IMR-90 (cell line): ENCODE data around the gene RIPPLY3. TPM values are rescaled to one million over a fixed set of nuclear protein-coding genes. Genes with fewer than 3 reads are reported as not detected.

ENCODE experiments used
- ATAC-seq: fragments of 200-7000 bp; cut with Tn5 transposase; 2 replicates; pipeline ENCODE4 v1.9.1; 2020; ENCODE audit warnings: low read depth, mild to moderate bottlenecking, moderate library complexity
- Bru-seq: library from RNA; stranded (reverse); fragments of 400-500 nt; gene quantifications from one replicate; lab custom pipeline; 2021; lab: Mats Ljungman, UMichigan
- BruChase-seq, 2 experiments: library from RNA; stranded (reverse); fragments of 400-500 nt; gene quantifications; one replicate each; lab custom pipeline; 2021; lab: Mats Ljungman, UMichigan
- BruUV-seq: library from RNA; stranded (reverse); fragments of 400-500 nt; replicated peaks from 2 replicates; lab custom pipeline; 2021; lab: Mats Ljungman, UMichigan
- CTCF ChIA-PET: fragments of 300-600 bp; formaldehyde crosslinking; extraction: SDS; loops from one replicate; lab custom pipeline; 2021; ENCODE audit warnings: antibody characterized with exemption; lab: Yijun Ruan, JAX
- POLR2A ChIA-PET: fragments of 300-600 bp; sonication (Branson Sonifier 250); formaldehyde crosslinking; loops from one replicate; lab custom pipeline; 2022; ENCODE audit warnings: antibody characterized with exemption; ENCODE audit not compliant: unreplicated experiment; lab: Charles Lee
- DNase-seq: peaks from one replicate; pipeline ENCODE4 v3.0.0; 2013
- H2AFZ ChIP-seq: replicated peaks from 2 replicates; pipeline ENCODE3; 2013; ENCODE audit warnings: low read length, mild to moderate bottlenecking; ENCODE audit not compliant: poor library complexity
- H2AK5ac ChIP-seq: 2 replicates; pipeline ENCODE4 v1.6.1; 2013; ENCODE audit warnings: low read depth, low read length, inconsistent platforms
- H2AK9ac ChIP-seq: replicated peaks from 2 replicates; pipeline ENCODE3; 2013; ENCODE audit warnings: mild to moderate bottlenecking, low read depth, low read length, moderate library complexity; ENCODE audit not compliant: poor library complexity
- H2BK120ac ChIP-seq: 2 replicates; pipeline ENCODE4 v1.6.1; 2013; ENCODE audit warnings: low read depth, low read length, inconsistent platforms
- H2BK15ac ChIP-seq: 3 replicates; pipeline ENCODE4 v1.6.1; 2013; ENCODE audit warnings: low read depth, low read length, inconsistent platforms
- H2BK20ac ChIP-seq: 2 replicates; pipeline ENCODE4 v1.6.1; 2013; ENCODE audit warnings: low read depth, mild to moderate bottlenecking, inconsistent platforms, low read length, moderate library complexity
- H2BK5ac ChIP-seq: 2 replicates; pipeline ENCODE4 v1.6.1; 2013; ENCODE audit warnings: mild to moderate bottlenecking, low read depth, low read length, inconsistent platforms; ENCODE audit not compliant: poor library complexity, severe bottlenecking
- H3K14ac ChIP-seq: replicated peaks from 2 replicates; pipeline ENCODE4 v1.6.1; 2013; ENCODE audit warnings: low read depth, low read length, inconsistent platforms
- H3K18ac ChIP-seq: 2 replicates; pipeline ENCODE4 v1.6.1; 2013; ENCODE audit warnings: low read depth, low read length, control low read depth
- H3K23ac ChIP-seq: 2 replicates; pipeline ENCODE4 v1.6.1; 2013; ENCODE audit warnings: low read depth, low read length, inconsistent platforms
- H3K27ac ChIP-seq: 2 replicates; pipeline ENCODE4 v1.5.1; 2013; ENCODE audit warnings: mild to moderate bottlenecking, control low read depth, low read length; ENCODE audit not compliant: insufficient read depth
- H3K27me3 ChIP-seq: 2 replicates; pipeline ENCODE4 v1.6.1; 2013; ENCODE audit warnings: low read length; ENCODE audit not compliant: control insufficient read depth, insufficient read depth
- H3K36me3 ChIP-seq: 2 replicates; pipeline ENCODE4 v1.6.1; 2013; ENCODE audit warnings: low read length, mixed read lengths; ENCODE audit not compliant: control insufficient read depth, insufficient read depth
- H3K4ac ChIP-seq: 2 replicates; pipeline ENCODE4 v1.6.1; 2013; ENCODE audit warnings: low read depth, low read length, inconsistent platforms
- H3K4me1 ChIP-seq: 2 replicates; pipeline ENCODE4 v1.6.1; 2013; ENCODE audit warnings: low read length, mixed read lengths; ENCODE audit not compliant: control insufficient read depth, insufficient read depth
- H3K4me2 ChIP-seq: 2 replicates; pipeline ENCODE4 v1.6.1; 2013; ENCODE audit warnings: low read depth, mild to moderate bottlenecking, control low read depth, low read length, moderate library complexity
- H3K4me3 ChIP-seq: 2 replicates; pipeline ENCODE4 v1.5.1; 2013; ENCODE audit warnings: low read depth, mild to moderate bottlenecking, control low read depth, low read length, moderate library complexity; ENCODE audit not compliant: insufficient read depth
- H3K56ac ChIP-seq: 2 replicates; pipeline ENCODE4 v1.6.1; 2013; ENCODE audit warnings: low read length, inconsistent platforms; ENCODE audit not compliant: insufficient read depth; ENCODE audit errors: extremely low read depth
- H3K79me1 ChIP-seq, 2 experiments: 2 replicates each; pipeline ENCODE4 v1.6.1; 2013; ENCODE audit warnings: low read length in 2 of 2, inconsistent platforms in 1 of 2, low read depth in 1 of 2
- H3K9ac ChIP-seq: 2 replicates; pipeline ENCODE4 v1.6.1; 2013; ENCODE audit warnings: low read depth, low read length, control low read depth
- H3K9me1 ChIP-seq: 2 replicates; pipeline ENCODE4 v1.6.1; 2013; ENCODE audit warnings: low read length, inconsistent platforms; ENCODE audit not compliant: insufficient read depth
- H3K9me3 ChIP-seq: 2 replicates; pipeline ENCODE4 v1.6.1; 2013; ENCODE audit warnings: low read length; ENCODE audit not compliant: control insufficient read depth, insufficient read depth
- H4K20me1 ChIP-seq: 2 replicates; pipeline ENCODE4 v1.6.1; 2013; ENCODE audit warnings: low read length, inconsistent platforms; ENCODE audit not compliant: insufficient read depth
- H4K5ac ChIP-seq: 2 replicates; pipeline ENCODE4 v1.6.1; 2013; ENCODE audit warnings: mild to moderate bottlenecking, low read depth, low read length, control low read depth
- H4K8ac ChIP-seq, 2 experiments: 2 replicates each; pipeline ENCODE4 v1.6.1; 2013; ENCODE audit warnings: low read depth in 2 of 2, low read length in 2 of 2, control low read depth in 1 of 2, inconsistent platforms in 1 of 2
- H4K91ac ChIP-seq: 2 replicates; pipeline ENCODE4 v1.6.1; 2013; ENCODE audit warnings: low read depth, low read length, inconsistent platforms; ENCODE audit not compliant: insufficient read depth
- BHLHE40 ChIP-seq: fragments of 150-350 bp; IDR thresholded peaks from 2 replicates; pipeline ENCODE4 v1.6.1; 2016; ENCODE audit warnings: mild to moderate bottlenecking, low read depth, low read length
- CEBPB ChIP-seq: IDR thresholded peaks from 2 replicates; pipeline ENCODE4 v1.6.1; 2012; ENCODE audit warnings: low read depth, low read length, improper control_type of control experiment
- CHD1 ChIP-seq: IDR thresholded peaks from 2 replicates; pipeline ENCODE4 v1.6.1; 2012; ENCODE audit warnings: low read depth, low read length, improper control_type of control experiment
- FOS ChIP-seq: fragments of 150-350 bp; IDR thresholded peaks from 2 replicates; pipeline ENCODE4 v1.6.1; 2016; ENCODE audit warnings: low read depth, low read length
- MAFK ChIP-seq: IDR thresholded peaks from 2 replicates; pipeline ENCODE4 v1.6.1; 2012; ENCODE audit warnings: low read depth, low read length, improper control_type of control experiment
- MAZ ChIP-seq: IDR thresholded peaks from 2 replicates; pipeline ENCODE4 v1.6.1; 2012; ENCODE audit warnings: low read depth, mild to moderate bottlenecking, low read length, improper control_type of control experiment, moderate library complexity, borderline replicate concordance
- MXI1 ChIP-seq: IDR thresholded peaks from 2 replicates; pipeline ENCODE4 v1.6.1; 2012; ENCODE audit warnings: low read depth, mild to moderate bottlenecking, low read length, moderate library complexity, borderline replicate concordance
- NFE2L2 ChIP-seq: fragments of 150-350 bp; IDR thresholded peaks from 2 replicates; pipeline ENCODE4 v1.6.1; 2016; ENCODE audit warnings: low read depth, mild to moderate bottlenecking, low read length
- RCOR1 ChIP-seq: IDR thresholded peaks from 2 replicates; pipeline ENCODE4 v1.6.1; 2012; ENCODE audit warnings: mild to moderate bottlenecking, low read length, improper control_type of control experiment; ENCODE audit not compliant: insufficient replicate concordance
- SMC3 ChIP-seq: fragments of 150-350 bp; IDR thresholded peaks from 2 replicates; pipeline ENCODE4 v1.6.1; 2016; ENCODE audit warnings: low read depth, mild to moderate bottlenecking, antibody characterized with exemption, low read length, moderate library complexity
- WGBS, 2 experiments: methylation state at CpG; one replicate each; pipeline versions ENCODE4 v1.1.5 to v1.1.7; 2013; ENCODE audit warnings: missing lambda C conversion rate in 2 of 2; ENCODE audit not compliant: insufficient read length in 1 of 2; ENCODE audit errors: extremely low coverage in 2 of 2; 5-methylcytosine and 5-hydroxymethylcytosine counted together
- dilution Hi-C: fragments of 300-500 bp; cut with HindIII; formaldehyde crosslinking; loops from one replicate; pipeline ENCODE4 v1.14.3; 2018; ENCODE audit warnings: low sequenced_read_pairs; ENCODE audit not compliant: unreplicated experiment
- in situ Hi-C: fragments of 300-500 bp; cut with MboI; formaldehyde crosslinking; loops from 3 replicates; pipeline ENCODE4 v1.14.3; 2019; ENCODE audit warnings: low sequenced_read_pairs, inconsistent platforms, mixed read lengths
- intact Hi-C: fragments of 100-400 bp; cut with micrococcal nuclease; formaldehyde crosslinking; loops from 2 replicates; pipeline ENCODE4 v1.10.0; 2022
- long read RNA-seq: library from polyadenylated mRNA; unstranded; transcript quantifications from one replicate; pipeline ENCODE4 v2.0.0, GENCODE V29; 2021; ENCODE audit not compliant: unreplicated experiment
- polyA plus RNA-seq, 3 experiments: library from polyadenylated mRNA; depleted of rRNA; stranded (reverse); fragments of >200 nt; gene quantifications; 2 replicates each; pipeline ENCODE4 v1.2.3, GENCODE V29; 2012; ENCODE audit warnings: low replicate concordance in 1 of 3
- total RNA-seq: library from RNA; depleted of rRNA; stranded (reverse); fragments of >200 nt; gene quantifications from 2 replicates; pipeline ENCODE4 v1.2.3, GENCODE V29; 2012; rRNA removed
- TF ChIP-seq, protein P1 (sequence below): fragments of 150-350 bp; IDR thresholded peaks from 2 replicates; pipeline ENCODE4 v1.6.1; 2016; ENCODE audit warnings: low read depth, mild to moderate bottlenecking, low read length, moderate library complexity, borderline replicate concordance
- TF ChIP-seq, protein P2 (sequence below): conservative IDR thresholded peaks from 2 replicates; pipeline ENCODE4 v1.5.1; 2012; ENCODE audit warnings: mild to moderate bottlenecking, low read depth, low read length, improper control_type of control experiment

The RIPPLY3 gene, protein sequence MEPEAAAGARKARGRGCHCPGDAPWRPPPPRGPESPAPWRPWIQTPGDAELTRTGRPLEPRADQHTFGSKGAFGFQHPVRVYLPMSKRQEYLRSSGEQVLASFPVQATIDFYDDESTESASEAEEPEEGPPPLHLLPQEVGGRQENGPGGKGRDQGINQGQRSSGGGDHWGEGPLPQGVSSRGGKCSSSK
- not detected in 2 replicates for total RNA-seq
- polyA plus RNA-seq (2012; rRNA removed) = 0.07 and 0.10 TPM in 2 replicates
- polyA plus RNA-seq (2012; cell fraction: cytosol; rRNA removed) = 0.03 and 0.05 TPM in 2 replicates
- polyA plus RNA-seq (2012; cell fraction: nucleus; rRNA removed; ENCODE audit: low replicate concordance) = 0.04 TPM in 1 of 2 replicates, not detected in the other
- percentile 7 among the genes with signal in this experiment for Bru-seq, nascent RNA
- percentile 11 among the genes with signal in this experiment for BruChase-seq, experiment 1, labeled RNA remaining after a 6-hour chase
- BruChase-seq, experiment 2, labeled RNA remaining after a 2-hour chase = percentile 10 among the genes with signal in this experiment
- long read RNA-seq = 0 reads

DNA sequence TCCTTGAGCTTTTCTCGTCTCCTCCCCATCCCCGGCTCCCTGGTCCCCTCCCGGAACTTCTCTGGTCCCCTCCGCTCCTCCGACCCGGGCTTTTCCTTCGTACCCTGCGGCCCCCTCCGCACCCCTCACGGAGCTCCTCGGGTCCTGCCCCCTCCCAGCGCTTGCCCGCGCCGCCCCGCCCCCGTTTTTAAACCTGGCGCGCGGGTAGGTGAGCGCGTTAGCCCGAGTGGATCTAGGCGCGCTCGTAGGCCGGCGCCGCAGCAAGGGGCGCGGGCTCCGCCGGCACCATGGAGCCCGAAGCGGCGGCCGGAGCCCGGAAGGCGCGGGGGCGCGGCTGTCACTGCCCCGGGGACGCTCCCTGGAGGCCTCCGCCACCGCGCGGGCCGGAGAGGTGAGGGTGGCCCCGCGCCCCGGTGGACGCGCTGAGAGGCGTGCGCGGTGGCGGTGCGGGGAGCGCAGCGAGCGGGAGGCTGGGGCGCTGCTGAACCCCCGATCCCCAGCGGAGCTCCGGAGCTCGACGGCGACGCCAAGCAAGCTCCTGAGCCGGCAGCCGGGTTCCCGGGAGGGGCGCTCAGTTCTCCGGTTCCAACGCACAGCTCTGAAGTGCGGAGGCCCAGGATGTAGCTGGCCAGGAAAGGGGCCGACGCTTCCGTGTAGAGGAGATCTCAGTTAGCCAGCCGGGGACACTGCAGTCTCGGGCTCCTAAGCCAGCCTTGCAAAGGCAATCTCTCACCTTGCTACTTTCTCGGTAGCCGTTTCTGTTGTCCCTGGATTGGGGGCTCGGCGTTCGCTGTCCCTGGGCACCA lies at the start of gene RIPPLY3:
Gene RIPPLY3 (plus strand): TSS at position 217 of the 806 bp plus-strand sequence. CDS start 71 bp downstream, at position 288.
- Histone ChIP-seq H3K4me1 (no peaks in the 10 kb centered on the region), H3K4ac (no peak within 1 kb of the TSS), H4K91ac (no peak within 1 kb of the TSS), H2AK9ac (peak within 1 kb of the TSS; percentile 55), H3K18ac (no peak within 1 kb of the TSS), H2AK5ac (no peak within 1 kb of the TSS), H3K27me3 (peaks cover 33% of the 10 kb centered on the region), H3K9me1 (no peaks in the 10 kb centered on the region), H2BK15ac (no peak within 1 kb of the TSS), H2BK5ac (no peak within 1 kb of the TSS), H3K4me2 (peak within 1 kb of the TSS; percentile 59), H2BK20ac (no peak within 1 kb of the TSS), H3K36me3 (no peaks in the 10 kb centered on the region), H4K8ac (no peak within 1 kb of the TSS; a peak in 1 of 4 replicates), H3K79me1 (no peaks in the 10 kb centered on the region), H3K56ac (no peak within 1 kb of the TSS), H3K23ac (0 out of 2 replicates have a peak within 1 kb of the TSS, but pooled peaks have one; percentile 23), H3K27ac (no peak within 1 kb of the TSS), H3K4me3 (peak within 1 kb of the TSS; percentile 31), H4K20me1 (no peaks in the 10 kb centered on the region), H2BK120ac (no peak within 1 kb of the TSS), H3K9ac (no peak within 1 kb of the TSS), H3K9me3 (no peaks in the 10 kb centered on the region), H4K5ac (no peak within 1 kb of the TSS), H2AFZ (peak within 1 kb of the TSS; percentile 87), H3K14ac (no peak within 1 kb of the TSS)
- CTCF ChIA-PET = interaction anchor here (0.7 kb wide), 1 partner anchor 528 kb away, joined by 6 read pairs; no protein-coding TSS in a partner anchor
- ATAC-seq (peak; percentile 21), DNase-seq (no peak)
- dilution Hi-C loops (no loop called here), intact Hi-C loops (no loop called here), in situ Hi-C loops (no loop called here)
- no TSS peak for BruUV-seq
- POLR2A ChIA-PET = interaction anchor here (0.6 kb wide), 1 partner anchor 10 kb away, joined by 6 read pairs; no protein-coding TSS in a partner anchor
- WGBS, 2 experiments = 2% methylated on average over 44 of the region's 87 CpGs; no CpG with 5 or more reads in 1 of the 2 experiments
- TF ChIP-seq MXI1 (no peak), RCOR1 (no peak), SMC3 (no peak), MAZ (no peak), MAFK (no peak), NFE2L2 (no peak), CEBPB (no peak), BHLHE40 (no peak), FOS (no peak), CHD1 (no peak)
- TF ChIP-seq, protein P1, sequence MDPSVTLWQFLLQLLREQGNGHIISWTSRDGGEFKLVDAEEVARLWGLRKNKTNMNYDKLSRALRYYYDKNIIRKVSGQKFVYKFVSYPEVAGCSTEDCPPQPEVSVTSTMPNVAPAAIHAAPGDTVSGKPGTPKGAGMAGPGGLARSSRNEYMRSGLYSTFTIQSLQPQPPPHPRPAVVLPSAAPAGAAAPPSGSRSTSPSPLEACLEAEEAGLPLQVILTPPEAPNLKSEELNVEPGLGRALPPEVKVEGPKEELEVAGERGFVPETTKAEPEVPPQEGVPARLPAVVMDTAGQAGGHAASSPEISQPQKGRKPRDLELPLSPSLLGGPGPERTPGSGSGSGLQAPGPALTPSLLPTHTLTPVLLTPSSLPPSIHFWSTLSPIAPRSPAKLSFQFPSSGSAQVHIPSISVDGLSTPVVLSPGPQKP = no peak
- TF ChIP-seq, protein P2, sequence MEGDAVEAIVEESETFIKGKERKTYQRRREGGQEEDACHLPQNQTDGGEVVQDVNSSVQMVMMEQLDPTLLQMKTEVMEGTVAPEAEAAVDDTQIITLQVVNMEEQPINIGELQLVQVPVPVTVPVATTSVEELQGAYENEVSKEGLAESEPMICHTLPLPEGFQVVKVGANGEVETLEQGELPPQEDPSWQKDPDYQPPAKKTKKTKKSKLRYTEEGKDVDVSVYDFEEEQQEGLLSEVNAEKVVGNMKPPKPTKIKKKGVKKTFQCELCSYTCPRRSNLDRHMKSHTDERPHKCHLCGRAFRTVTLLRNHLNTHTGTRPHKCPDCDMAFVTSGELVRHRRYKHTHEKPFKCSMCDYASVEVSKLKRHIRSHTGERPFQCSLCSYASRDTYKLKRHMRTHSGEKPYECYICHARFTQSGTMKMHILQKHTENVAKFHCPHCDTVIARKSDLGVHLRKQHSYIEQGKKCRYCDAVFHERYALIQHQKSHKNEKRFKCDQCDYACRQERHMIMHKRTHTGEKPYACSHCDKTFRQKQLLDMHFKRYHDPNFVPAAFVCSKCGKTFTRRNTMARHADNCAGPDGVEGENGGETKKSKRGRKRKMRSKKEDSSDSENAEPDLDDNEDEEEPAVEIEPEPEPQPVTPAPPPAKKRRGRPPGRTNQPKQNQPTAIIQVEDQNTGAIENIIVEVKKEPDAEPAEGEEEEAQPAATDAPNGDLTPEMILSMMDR = no peak
